Activated naive CD4-positive, alpha-beta T cell treated with anti-CD3 and anti-CD28 coated beads, Interleukin-2, amount 50 U/mL, for 16 hours (primary cell): ENCODE results near the gene PERCC1.

Experiments
- DNase-seq: peaks from one replicate; pipeline ENCODE4 v3.0.0-alpha.2; 2020

PERCC1 gene

DNA sequence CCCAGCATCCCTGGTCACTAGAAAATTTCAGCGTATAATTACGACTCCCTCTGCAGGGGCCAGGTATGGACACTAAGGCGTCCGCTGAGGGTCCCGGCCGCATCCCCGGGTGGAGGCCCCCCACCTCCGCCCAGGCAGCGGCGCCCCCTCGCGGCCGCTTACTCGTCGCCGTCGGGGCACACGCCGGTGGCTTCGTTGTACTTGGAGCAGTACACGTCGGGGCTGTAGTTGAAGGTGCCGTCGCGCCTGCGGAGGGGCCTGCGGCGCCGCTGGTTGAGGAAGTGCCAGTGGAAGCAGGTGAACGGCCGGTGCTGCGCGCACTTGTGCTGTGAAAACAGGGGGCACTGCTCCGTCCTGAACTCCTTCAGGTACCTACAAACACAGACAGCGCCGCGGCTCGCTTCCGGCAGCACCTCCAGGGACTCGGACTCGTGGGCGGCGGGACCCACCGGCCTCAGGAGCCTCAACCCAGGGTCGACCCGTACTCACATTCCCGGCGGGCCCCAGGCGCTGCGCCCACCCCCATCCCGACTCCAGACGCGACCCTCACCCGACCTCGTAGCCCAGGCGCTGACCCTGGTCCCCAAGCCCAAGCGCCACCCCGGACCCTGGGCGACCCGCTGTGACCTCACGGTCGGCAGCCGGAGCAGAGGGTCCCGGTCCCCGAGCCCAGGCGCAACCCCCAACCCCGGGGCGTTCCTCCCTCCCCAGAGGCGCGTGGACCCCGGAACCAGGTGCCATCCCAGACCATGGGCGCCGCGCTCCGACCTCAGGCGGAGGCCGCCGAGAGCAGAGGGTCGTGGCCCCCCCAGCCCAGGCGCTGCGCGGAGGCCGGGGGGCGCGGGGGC, 17.0 kb upstream of the PERCC1 start:
- peak; percentile 71 for DNase-seq

- peak; percentile 83 for DNase-seq
Observed at GRCh38 chr16:1414532-1415260, 16.2 kb upstream of the PERCC1 start, which contains the start of gene UNKL. UNKL (minus strand) TSS chr16:1414704; CDS start chr16:1414691, 13 bp downstream.

DNA sequence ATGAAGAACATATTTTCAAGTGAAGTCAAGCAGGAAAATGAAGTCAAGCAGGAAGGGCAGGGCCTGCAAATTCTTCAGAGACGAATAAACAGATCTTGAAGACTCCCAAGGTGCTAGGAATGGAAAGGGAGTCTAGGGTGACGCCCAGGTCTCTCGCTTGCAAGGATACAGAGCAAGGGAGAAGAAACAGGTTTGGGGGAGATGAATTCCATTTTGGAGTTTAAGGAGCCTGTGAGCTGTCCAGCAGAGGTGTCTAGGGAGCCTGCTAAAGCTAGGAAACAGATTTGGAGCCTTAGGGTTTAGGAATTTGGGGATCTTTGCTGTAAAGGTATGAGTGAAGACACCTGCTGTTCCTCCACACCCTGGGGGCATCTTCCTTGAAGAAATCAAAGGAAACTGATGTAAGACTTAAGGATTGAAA, 14.3 kb upstream of the PERCC1 start:
- DNase-seq: no peak

DNA sequence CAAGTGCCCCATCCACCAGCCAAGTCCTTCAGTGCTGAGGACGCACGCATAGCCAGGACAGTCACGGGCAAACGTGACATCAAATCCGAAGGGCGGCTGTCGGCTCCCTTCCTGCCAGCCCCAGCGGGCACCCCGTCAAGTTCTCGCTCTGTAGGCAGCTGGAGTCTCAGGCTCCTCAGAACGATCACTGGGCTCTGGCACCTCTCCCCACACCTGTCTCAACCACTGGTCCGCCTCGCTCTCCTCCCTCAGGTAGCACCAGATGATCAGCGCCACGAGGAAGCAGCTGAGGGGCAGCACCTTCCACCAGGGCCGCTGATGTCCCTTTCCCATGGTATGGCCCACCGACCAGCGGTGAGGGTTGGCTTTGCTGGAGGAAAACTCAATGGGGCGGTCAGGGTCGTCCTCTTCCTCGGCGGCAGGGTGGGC, 10.8 kb upstream of the PERCC1 start:
- DNase-seq: no peak

DNA sequence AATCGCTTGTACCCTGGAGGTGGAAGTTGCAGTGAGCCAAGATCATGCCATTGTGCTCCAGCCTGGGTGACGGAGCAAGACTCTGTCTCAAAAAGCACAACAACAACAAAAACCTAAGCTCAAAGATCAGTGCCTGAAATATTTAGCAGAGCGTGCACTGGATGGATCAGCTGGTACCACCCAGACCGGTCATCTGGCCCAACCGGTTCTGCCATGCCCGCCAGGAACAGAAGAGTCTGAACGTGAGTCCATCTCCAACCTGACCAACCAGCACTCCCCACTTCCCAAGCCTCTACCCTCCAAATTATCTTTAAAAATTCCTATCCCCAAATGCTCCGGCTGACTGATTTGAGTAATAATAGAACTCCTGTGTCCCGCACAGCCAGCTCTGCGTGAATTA, 8.8 kb upstream of the PERCC1 start:
- DNase-seq: no peak

- no peak for DNase-seq
Observed at GRCh38 chr16:1424028-1424427, 6.8 kb upstream of the PERCC1 start.

GRCh38 chr16:1425616-1426370, 5.1 kb upstream of the PERCC1 start:
- no peak for DNase-seq

DNA sequence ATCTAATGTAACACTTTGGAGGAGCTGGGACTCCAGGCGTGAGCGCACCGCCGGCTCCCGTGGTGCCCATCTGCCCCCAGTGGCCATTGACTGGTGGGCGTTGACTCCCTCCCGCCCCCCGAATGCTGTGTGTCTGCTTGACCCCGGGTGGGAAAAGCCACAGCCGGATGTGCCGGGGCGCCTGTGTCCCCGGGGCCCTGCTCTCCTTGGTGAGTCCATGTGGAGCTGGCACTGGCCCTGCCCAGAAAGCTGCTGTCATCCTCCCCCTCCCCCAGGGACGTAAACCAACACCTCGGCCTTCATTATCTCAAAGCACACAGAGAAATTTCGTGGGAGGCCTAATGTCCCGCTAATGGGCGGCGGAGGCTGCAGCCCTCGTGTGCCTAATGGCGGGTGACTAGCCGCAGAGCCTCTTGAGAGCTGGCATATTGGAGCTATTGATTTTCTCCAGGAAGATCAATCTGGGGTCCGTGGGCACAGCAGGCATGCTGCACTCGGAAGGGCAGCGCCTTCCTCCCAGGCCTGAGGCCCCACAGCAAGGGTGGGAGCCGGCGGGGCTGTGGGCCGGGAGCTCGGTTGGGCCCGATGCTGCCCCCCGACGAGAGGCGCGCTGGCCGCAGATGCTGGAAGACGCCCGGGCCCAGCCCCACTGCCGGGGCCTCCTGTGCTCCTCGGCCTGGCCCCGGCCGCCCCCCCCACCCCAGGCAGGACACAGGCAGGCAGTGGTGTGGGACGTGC, 4.0 kb upstream of the PERCC1 start:
- DNase-seq: no peak

- DNase-seq: no peak
Observed at GRCh38 chr16:1427473-1428461, 3.1 kb upstream of the PERCC1 start.

DNA sequence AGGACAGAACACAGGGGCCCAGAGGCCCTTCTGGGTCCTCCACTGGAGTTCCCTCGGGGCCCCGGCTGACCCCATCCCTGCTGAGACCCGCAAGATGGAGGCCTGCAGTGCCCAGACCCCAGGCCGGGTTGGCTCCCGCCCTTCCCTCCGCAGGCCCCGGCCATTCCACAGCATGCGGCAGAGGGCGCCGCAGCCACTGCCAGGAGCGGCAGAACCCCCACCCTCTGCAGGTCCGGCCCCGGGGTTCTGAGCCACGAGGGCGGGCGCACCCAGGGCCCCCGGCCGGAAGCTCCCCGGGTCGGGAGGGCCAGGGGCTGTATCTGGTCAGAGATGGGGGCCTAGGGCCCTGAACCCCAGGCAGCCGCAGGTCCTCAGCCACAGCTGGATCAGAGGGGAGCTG, 2.4 kb upstream of the PERCC1 start:
- DNase-seq: peak; percentile 57

GRCh38 chr16:1429012-1429411, 1.9 kb upstream of the PERCC1 start:
- DNase-seq: no peak

GRCh38 chr16:1429631-1430030, 1.2 kb upstream of the PERCC1 start:
- DNase-seq: no peak

DNA sequence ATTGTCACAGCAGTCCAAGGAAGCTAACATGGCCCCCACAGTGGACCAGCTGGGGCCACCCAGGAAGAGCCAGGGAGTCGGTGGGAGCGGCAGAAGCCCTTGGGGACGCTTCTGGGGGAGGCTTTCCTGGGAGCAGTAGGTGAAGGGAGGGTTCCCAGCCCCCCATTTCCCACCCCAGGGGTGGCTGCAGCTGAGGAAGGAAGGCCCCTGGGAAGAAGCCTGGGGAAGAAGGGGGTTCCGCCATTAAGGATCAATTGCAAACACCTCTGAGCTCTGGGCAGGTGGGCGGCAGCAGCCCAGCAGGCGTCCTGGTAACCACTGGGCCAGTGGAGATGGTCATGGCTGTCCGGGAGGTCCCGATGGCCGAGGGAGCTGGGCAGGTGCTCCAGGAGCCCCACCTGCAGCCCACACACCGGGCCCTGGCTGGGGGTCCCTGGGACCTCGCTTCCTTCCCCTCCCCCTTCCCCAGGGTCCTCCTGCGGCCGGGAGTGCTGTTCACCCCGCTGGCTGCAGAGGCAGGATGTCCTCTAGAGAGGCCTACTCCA, 592 bp upstream of the PERCC1 start:
- DNase-seq: no peak

DNA sequence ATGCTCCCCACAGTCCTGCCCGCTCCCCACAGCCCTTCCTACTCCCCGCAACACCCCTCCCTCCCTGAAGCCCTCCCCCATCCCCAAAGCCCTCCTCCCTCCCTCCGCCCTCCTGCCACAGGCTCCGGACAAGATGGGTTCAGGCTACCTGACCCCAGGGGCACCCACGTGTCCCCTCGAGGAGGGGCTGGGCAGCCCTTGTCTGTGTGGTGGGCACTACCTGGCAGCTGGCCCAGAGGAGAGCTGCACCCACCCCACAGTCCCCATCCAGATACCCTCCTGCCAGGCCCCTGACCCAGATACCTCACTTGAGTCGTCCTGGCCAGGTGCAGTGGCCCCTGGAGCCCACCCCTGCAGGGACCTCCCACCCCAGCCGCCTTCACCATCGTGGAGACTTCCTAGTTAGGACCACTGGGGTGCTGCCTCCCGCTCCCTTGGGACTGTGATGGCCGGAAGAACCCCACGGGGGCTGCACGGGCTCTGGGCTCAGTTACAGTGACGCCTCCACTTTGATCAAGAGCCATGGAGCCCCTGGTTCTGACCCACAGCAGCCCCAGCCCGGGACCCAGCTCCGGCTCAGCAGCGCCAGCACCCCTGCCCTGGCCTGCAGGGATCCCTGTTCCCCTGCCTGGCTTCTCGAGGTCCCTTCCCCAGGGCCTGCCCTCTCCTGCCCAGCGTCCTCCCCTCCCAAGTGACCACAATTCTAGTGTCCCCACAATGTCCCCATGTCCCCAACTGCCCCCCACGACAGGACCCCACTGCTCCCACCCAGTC, 806 bp downstream of the PERCC1 start:
- DNase-seq: no peak

- peak; percentile 15 for DNase-seq
Observed at GRCh38 chr16:1432388-1433262, 1.7 kb downstream of the PERCC1 start.

- no peak for DNase-seq
Observed at GRCh38 chr16:1433263-1433560, 2.3 kb downstream of the PERCC1 start.

DNA sequence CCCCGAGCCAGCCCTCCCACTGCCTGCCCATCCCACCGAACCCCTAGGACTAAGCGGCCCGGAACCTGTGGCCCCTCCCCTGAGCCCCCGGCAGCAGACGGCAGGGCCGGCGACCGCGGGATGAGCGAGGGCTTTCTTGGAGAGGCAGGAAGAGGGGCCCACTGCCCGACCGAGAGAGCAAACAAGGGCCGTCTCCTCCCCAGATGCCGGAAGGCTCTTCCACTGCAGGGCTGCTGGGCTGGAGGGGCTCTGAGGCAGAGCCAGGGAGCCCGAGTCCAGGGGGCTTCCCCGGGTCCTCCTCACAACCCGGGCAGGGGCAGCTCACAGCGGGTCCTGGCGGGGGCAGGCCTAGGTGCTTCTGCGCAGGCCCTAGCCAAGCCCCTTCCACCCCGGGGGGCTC, 2.9 kb downstream of the PERCC1 start:
- DNase-seq: no peak

- DNase-seq: no peak
Observed at GRCh38 chr16:1434644-1435592, 4.0 kb downstream of the PERCC1 start.
